GM12878 (cell line): ENCODE data around the gene ACAP1. TPM values are rescaled to one million over a fixed set of nuclear protein-coding genes. Genes with fewer than 3 reads are reported as not detected.

Experiments
- CREB1 ChIP-seq: IDR thresholded peaks from 2 replicates; pipeline ENCODE4 v1.6.1; 2012; ENCODE audit warnings: low read depth, mild to moderate bottlenecking, inconsistent platforms
- CTCF ChIP-seq, 3 experiments: IDR thresholded peaks in 2 of 3; conservative IDR thresholded peaks in 1 of 3; 2 replicates each; pipeline ENCODE4 v1.5.1; 2011; ENCODE audit warnings: low read depth in 3 of 3, low read length in 3 of 3, mild to moderate bottlenecking in 3 of 3, control low read depth in 2 of 3, moderate library complexity in 2 of 3, inconsistent platforms in 1 of 3, mixed read lengths in 1 of 3; ENCODE audit not compliant: control insufficient read depth in 2 of 3, insufficient read depth in 1 of 3; ENCODE audit errors: extremely low read depth in 1 of 3
- E2F4 ChIP-seq: IDR thresholded peaks from 2 replicates; pipeline ENCODE4 v1.6.1; 2012; ENCODE audit warnings: low read depth, low read length, improper control_type of control experiment
- FOXM1 ChIP-seq: IDR thresholded peaks from 2 replicates; pipeline ENCODE4 v1.6.1; 2012; ENCODE audit warnings: low read depth, mild to moderate bottlenecking, inconsistent platforms, low read length, moderate library complexity
- IRF4 ChIP-seq: IDR thresholded peaks from 2 replicates; pipeline ENCODE4 v1.6.1; 2011; ENCODE audit warnings: low read depth, low read length
- JUND ChIP-seq: IDR thresholded peaks from 2 replicates; pipeline ENCODE4 v1.6.1; 2012; ENCODE audit warnings: low read depth, mild to moderate bottlenecking, low read length, improper control_type of control experiment, moderate library complexity
- KLF5 ChIP-seq: fragments of 450-650 bp; IDR thresholded peaks from 2 replicates; pipeline ENCODE4 v1.6.1; 2014; ENCODE audit warnings: mild to moderate bottlenecking; ENCODE audit not compliant: partially characterized antibody
- MEF2B ChIP-seq: fragments of 450-650 bp; IDR thresholded peaks from 2 replicates; pipeline ENCODE4 v1.6.1; 2018; ENCODE audit warnings: mild to moderate bottlenecking, moderate library complexity; ENCODE audit not compliant: partially characterized antibody, poor library complexity, severe bottlenecking
- MXI1 ChIP-seq: fragments of 150-350 bp; IDR thresholded peaks from 2 replicates; pipeline ENCODE4 v1.6.1; 2011; ENCODE audit warnings: low read depth, mild to moderate bottlenecking, inconsistent platforms, low read length, improper control_type of control experiment
- MYB ChIP-seq: fragments of 150-350 bp; IDR thresholded peaks from 2 replicates; pipeline ENCODE4 v1.6.1; 2014; ENCODE audit warnings: mild to moderate bottlenecking, low read depth, low read length, borderline replicate concordance
- NFXL1 ChIP-seq: fragments of 450-650 bp; IDR thresholded peaks from 2 replicates; pipeline ENCODE4 v1.6.1; 2017; ENCODE audit warnings: antibody characterized with exemption, mild to moderate bottlenecking, borderline replicate concordance
- NR2C2 ChIP-seq: IDR thresholded peaks from 2 replicates; pipeline ENCODE4 v1.6.1; 2011; ENCODE audit warnings: borderline replicate concordance, low read depth; ENCODE audit not compliant: control insufficient read depth, insufficient read length
- PML ChIP-seq: IDR thresholded peaks from 2 replicates; pipeline ENCODE4 v1.6.1; 2012; ENCODE audit warnings: low read length, inconsistent platforms
- POLR2AphosphoS5 ChIP-seq: IDR thresholded peaks from 2 replicates; pipeline ENCODE4 v1.6.1; 2011; ENCODE audit warnings: mild to moderate bottlenecking, low read length, inconsistent platforms
- RAD21 ChIP-seq: IDR thresholded peaks from 2 replicates; pipeline ENCODE4 v1.6.1; 2011; ENCODE audit warnings: mild to moderate bottlenecking, low read depth, low read length, moderate library complexity; ENCODE audit not compliant: insufficient read depth
- SMARCA5 ChIP-seq: fragments of 450-650 bp; IDR thresholded peaks from 2 replicates; pipeline ENCODE4 v1.6.1; 2017; ENCODE audit warnings: mild to moderate bottlenecking
- SMC3 ChIP-seq: IDR thresholded peaks from 2 replicates; pipeline ENCODE4 v1.6.1; 2011; ENCODE audit warnings: low read length, improper control_type of control experiment, borderline replicate concordance
- SUZ12 ChIP-seq: fragments of 200-600 bp; sonication (generic); IDR thresholded peaks from one replicate; pipeline ENCODE4 v1.6.1; 2018; ENCODE audit warnings: antibody characterized with exemption, mild to moderate bottlenecking; ENCODE audit not compliant: unreplicated experiment
- ZZZ3 ChIP-seq: IDR thresholded peaks from 2 replicates; pipeline ENCODE4 v1.6.1; 2011; ENCODE audit warnings: low read depth; ENCODE audit not compliant: control insufficient read depth, insufficient read length
- polyA plus RNA-seq, 11 experiments: library from polyadenylated mRNA; depleted of rRNA in 4 of 11; unstranded in 6 of 11; stranded (reverse) in 5 of 11; fragments of >200 nt; fragmentation: Nextera tagmentation in 4 of 11; fragmentation: Illumina TruSeq in 1 of 11; extraction: Ambion mirVana in 4 of 11; extraction: Trizol in 1 of 11; gene quantifications; 1 replicate in 1 of 11; 2 replicates in 10 of 11; pipeline versions ENCODE4 v1.2.1 to v1.2.3, GENCODE V29; 2011 to 2016; ENCODE audit warnings: inconsistent platforms in 2 of 11, missing spikeins in 2 of 11, low read depth in 1 of 11
- total RNA-seq, 4 experiments: library from RNA; depleted of rRNA in 3 of 4; stranded (reverse); fragments of >200 nt in 3 of 4; fragmentation: Illumina TruSeq in 1 of 4; extraction: Trizol in 1 of 4; gene quantifications; 2 replicates each; pipeline versions ENCODE4 v1.2.1 to v1.2.3, GENCODE V29; 2013 to 2021
- TF ChIP-seq, protein P1 (sequence below): fragments of 450-650 bp; IDR thresholded peaks from 2 replicates; pipeline ENCODE4 v1.6.1; 2016; ENCODE audit warnings: mild to moderate bottlenecking
- TF ChIP-seq, protein P2 (sequence below): IDR thresholded peaks from 2 replicates; pipeline ENCODE4 v1.6.1; 2011; ENCODE audit warnings: borderline replicate concordance, low read depth, mild to moderate bottlenecking, moderate library complexity, low read length; ENCODE audit not compliant: insufficient read depth, poor library complexity, severe bottlenecking
- TF ChIP-seq, protein P3 (sequence below): fragments of 450-650 bp; IDR thresholded peaks from 2 replicates; pipeline ENCODE4 v1.6.1; 2017; ENCODE audit warnings: mild to moderate bottlenecking

Gene ACAP1
- total and polyA plus RNA-seq, 10 of the 15 experiments (the other 5 are each of a cell fraction or from before 2014, with no cell fraction given): 5.7 to 245 (median 118) TPM

GRCh38 chr17:7394452-7395191, 58.3 kb downstream of the ACAP1 start, which contains the start of gene PLSCR3 (continued):
- TF ChIP-seq JUND: no peak
- TF ChIP-seq POLR2AphosphoS5: 0 out of 2 replicates have a peak, but pooled peaks have one; percentile 47
- no peak for TF ChIP-seq SUZ12
- TF ChIP-seq CTCF (IDR thresholded peaks at IDR 0.05 in 2 of 3, conservative IDR thresholded peaks at IDR 0.05 in 1 of 3; ENCODE audit: control insufficient read depth in 2 of 3, extremely low read depth in 1 of 3, insufficient read depth in 1 of 3, low read depth in 3 of 3, low read length in 3 of 3): peak; percentile 7 to 56 (median 44); a peak in 4 of 6 replicates
- no peak for TF ChIP-seq ZZZ3
- no peak for TF ChIP-seq RAD21
- no peak for TF ChIP-seq IRF4
- TF ChIP-seq CREB1: 0 out of 2 replicates have a peak, but pooled peaks have one; percentile 11
- 0 out of 2 replicates have a peak, but pooled peaks have one; percentile 16 for TF ChIP-seq SMC3
- no peak for TF ChIP-seq FOXM1
- TF ChIP-seq SMARCA5: no peak; the same call in 1 of the 2 replicates
- TF ChIP-seq, protein P1, sequence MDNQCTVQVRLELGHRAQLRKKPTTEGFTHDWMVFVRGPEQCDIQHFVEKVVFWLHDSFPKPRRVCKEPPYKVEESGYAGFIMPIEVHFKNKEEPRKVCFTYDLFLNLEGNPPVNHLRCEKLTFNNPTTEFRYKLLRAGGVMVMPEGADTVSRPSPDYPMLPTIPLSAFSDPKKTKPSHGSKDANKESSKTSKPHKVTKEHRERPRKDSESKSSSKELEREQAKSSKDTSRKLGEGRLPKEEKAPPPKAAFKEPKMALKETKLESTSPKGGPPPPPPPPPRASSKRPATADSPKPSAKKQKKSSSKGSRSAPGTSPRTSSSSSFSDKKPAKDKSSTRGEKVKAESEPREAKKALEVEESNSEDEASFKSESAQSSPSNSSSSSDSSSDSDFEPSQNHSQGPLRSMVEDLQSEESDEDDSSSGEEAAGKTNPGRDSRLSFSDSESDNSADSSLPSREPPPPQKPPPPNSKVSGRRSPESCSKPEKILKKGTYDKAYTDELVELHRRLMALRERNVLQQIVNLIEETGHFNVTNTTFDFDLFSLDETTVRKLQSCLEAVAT: peak; percentile 20; the same call in 1 of the 2 replicates
- TF ChIP-seq NR2C2: no peak
- TF ChIP-seq, protein P2, sequence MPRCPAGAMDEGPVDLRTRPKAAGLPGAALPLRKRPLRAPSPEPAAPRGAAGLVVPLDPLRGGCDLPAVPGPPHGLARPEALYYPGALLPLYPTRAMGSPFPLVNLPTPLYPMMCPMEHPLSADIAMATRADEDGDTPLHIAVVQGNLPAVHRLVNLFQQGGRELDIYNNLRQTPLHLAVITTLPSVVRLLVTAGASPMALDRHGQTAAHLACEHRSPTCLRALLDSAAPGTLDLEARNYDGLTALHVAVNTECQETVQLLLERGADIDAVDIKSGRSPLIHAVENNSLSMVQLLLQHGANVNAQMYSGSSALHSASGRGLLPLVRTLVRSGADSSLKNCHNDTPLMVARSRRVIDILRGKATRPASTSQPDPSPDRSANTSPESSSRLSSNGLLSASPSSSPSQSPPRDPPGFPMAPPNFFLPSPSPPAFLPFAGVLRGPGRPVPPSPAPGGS: no peak
- no peak for TF ChIP-seq PML
- no peak for TF ChIP-seq MEF2B
- TF ChIP-seq, protein P3, sequence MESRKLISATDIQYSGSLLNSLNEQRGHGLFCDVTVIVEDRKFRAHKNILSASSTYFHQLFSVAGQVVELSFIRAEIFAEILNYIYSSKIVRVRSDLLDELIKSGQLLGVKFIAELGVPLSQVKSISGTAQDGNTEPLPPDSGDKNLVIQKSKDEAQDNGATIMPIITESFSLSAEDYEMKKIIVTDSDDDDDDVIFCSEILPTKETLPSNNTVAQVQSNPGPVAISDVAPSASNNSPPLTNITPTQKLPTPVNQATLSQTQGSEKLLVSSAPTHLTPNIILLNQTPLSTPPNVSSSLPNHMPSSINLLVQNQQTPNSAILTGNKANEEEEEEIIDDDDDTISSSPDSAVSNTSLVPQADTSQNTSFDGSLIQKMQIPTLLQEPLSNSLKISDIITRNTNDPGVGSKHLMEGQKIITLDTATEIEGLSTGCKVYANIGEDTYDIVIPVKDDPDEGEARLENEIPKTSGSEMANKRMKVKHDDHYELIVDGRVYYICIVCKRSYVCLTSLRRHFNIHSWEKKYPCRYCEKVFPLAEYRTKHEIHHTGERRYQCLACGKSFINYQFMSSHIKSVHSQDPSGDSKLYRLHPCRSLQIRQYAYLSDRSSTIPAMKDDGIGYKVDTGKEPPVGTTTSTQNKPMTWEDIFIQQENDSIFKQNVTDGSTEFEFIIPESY: no peak
- TF ChIP-seq MXI1: no peak; the same call in 1 of the 2 replicates
- TF ChIP-seq KLF5: no peak
- TF ChIP-seq NFXL1: no peak
- TF ChIP-seq E2F4: no peak
- no peak for TF ChIP-seq MYB
